GM12875 (cell line): ENCODE results near the gene NEMP1.

Source experiments
- H3K4me3 ChIP-seq: one replicate; pipeline ENCODE4 v1.5.1; 2011; ENCODE audit warnings: low read depth, low read length, control low read depth
- TF ChIP-seq, protein P1 (sequence below): IDR thresholded peaks from 2 replicates; pipeline ENCODE4 v1.5.1; 2011; ENCODE audit warnings: low read depth, mild to moderate bottlenecking, control low read depth, inconsistent platforms, low read length, moderate library complexity, borderline replicate concordance; ENCODE audit not compliant: insufficient read depth

The NEMP1 gene

GRCh38 chr12:57089271-57090245 is 11.0 kb upstream of the NEMP1 start:
- TF ChIP-seq, protein P1, sequence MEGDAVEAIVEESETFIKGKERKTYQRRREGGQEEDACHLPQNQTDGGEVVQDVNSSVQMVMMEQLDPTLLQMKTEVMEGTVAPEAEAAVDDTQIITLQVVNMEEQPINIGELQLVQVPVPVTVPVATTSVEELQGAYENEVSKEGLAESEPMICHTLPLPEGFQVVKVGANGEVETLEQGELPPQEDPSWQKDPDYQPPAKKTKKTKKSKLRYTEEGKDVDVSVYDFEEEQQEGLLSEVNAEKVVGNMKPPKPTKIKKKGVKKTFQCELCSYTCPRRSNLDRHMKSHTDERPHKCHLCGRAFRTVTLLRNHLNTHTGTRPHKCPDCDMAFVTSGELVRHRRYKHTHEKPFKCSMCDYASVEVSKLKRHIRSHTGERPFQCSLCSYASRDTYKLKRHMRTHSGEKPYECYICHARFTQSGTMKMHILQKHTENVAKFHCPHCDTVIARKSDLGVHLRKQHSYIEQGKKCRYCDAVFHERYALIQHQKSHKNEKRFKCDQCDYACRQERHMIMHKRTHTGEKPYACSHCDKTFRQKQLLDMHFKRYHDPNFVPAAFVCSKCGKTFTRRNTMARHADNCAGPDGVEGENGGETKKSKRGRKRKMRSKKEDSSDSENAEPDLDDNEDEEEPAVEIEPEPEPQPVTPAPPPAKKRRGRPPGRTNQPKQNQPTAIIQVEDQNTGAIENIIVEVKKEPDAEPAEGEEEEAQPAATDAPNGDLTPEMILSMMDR, result no peak
- H3K4me3 ChIP-seq, result peak overlapping the region; percentile 93

- H3K4me3 ChIP-seq, result peak within 1 kb of the TSS; percentile 93
- TF ChIP-seq, protein P1, result no peak
Observed at GRCh38 chr12:57088354-57089270, 10.0 kb upstream of the NEMP1 start, which contains the start of gene NAB2. NAB2 (plus strand) TSS chr12:57089114; CDS start chr12:57089272, 158 bp downstream.

DNA sequence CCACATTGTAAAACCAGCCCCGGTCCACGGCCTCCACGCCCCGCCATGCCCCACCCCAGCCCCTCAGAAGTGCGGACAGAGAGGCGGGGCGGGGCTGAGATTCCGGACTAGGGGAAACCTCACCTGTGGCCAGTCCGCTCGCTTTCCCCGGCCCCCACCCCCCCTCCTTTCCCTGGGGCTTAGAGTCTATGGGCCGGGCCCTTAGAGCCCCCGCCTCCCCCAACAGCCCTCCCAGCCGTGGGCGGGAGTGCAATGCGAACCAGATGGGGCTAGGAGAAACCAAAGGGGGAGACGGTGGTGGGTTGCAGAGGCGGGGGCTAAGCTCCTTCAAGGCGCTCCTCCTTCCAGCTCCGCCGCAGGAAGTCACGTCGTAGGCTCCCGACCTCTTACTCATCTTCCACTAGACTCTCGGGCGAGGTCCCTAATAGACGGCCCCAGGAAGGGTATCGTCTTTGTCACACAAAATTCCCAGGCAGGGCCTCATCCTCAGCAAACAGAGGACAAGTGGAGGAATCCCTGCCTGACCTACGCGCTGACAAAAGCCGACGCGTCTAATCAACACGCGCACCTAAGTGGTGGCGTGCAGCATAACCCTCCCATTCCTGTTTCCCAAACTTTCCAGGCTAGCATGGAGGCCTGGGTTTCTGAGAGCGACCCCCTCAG is 9.2 kb upstream of the NEMP1 start:
- TF ChIP-seq, protein P1, result no peak
- H3K4me3 ChIP-seq, result peak overlapping the region; percentile 91

GRCh38 chr12:57087010-57087690 is 8.6 kb upstream of the NEMP1 start:
- TF ChIP-seq, protein P1, result no peak
- peak overlapping the region; percentile 91 for H3K4me3 ChIP-seq

DNA sequence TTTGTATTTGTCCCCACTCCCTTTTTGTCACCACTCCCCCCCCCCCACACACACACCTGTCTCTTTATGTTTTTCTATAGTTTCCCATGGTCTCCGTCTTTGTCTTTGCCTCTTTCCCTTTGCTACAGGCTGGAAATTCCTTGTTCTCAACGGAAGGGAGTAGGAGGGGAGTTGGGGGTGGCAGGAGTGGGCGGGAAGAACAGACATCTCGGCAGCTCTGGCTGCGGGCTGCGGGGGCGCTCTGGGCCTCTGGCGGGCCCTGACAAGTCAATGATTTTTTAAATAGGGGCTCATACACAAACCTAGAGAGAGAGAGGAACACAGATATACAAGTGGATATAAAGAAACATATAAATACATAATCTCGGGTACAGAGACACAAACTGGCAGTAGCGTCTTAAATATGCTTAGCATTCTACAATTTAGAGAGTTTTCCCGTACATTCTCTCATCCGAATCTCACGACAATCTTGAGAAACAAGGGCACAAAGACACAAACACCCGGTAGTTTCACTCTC is 8.0 kb upstream of the NEMP1 start:
- TF ChIP-seq, protein P1, result peak; percentile 39
- peak overlapping the region; percentile 91 for H3K4me3 ChIP-seq

- TF ChIP-seq, protein P1, result no peak
- H3K4me3 ChIP-seq, result peak overlapping the region; percentile 91
Observed at GRCh38 chr12:57085999-57086492, 7.5 kb upstream of the NEMP1 start.
